NB4 (cell line): Measurements from ENCODE around the gene FAM83E.
A peak's percentile ranks its signal among the peaks of the same experiment; 100 is the strongest.

ENCODE experiments used
- CTCF ChIP-seq: IDR thresholded peaks from one replicate; pipeline ENCODE4 v1.5.1; 2012; ENCODE audit warnings: low read depth, low read length
- MAX ChIP-seq: IDR thresholded peaks from 2 replicates; pipeline ENCODE4 v1.6.1; 2011; ENCODE audit warnings: low read depth, low read length
- MYC ChIP-seq: IDR thresholded peaks from 2 replicates; pipeline ENCODE4 v1.6.1; 2011; ENCODE audit warnings: low read depth, low read length
- POLR2A ChIP-seq: IDR thresholded peaks from 2 replicates; pipeline ENCODE4 v1.6.1; 2011; ENCODE audit warnings: mild to moderate bottlenecking; ENCODE audit not compliant: insufficient read length; ENCODE audit errors: extremely low read depth

- TF ChIP-seq CTCF (peak; percentile 1), POLR2A (no peak), MAX (no peak), MYC (no peak)
These were observed 2.5 kb upstream of the FAM83E start for GRCh38 chr19:48617146-48617937.
